ENCODE measurements around the gene TXNL1.

The TXNL1 gene

DNA sequence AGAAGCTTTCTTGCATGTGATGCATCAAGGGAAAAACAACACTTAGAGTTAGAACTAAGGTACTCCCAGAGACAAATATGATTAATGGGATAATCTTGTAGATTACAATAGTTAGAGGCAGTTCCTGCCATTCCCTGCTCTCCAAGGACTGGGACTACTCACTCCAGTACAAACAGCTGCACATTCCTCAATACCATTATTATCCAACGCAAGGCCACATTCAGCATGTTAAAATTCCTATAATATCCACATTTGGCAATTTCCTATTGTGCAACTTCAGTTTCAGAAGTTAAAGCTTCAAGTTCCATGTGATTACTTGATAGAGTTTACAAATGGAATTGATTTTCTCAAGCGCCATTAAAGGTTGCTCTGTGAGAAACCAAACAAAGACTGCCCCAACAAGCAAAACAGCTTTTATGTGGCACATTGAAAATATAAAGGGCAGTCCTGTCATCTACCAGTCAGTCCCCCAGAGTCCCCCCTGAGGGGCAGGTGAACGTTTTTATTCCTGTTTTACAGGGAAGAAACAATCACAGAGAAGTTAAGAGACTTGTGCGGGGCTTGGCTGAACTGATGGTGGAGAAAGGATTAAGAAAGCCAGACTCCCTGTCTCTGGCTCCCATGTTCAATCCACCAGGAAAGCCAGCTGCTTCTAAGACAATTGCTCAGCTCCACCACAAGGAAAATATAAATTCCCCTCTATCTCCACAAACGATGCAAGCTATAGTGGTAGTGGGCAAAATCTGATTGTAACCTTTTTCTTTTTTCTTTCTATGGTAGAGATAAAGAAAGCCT lies 72.6 kb downstream of the TXNL1 start:
- no peak for DNase-seq

DNA sequence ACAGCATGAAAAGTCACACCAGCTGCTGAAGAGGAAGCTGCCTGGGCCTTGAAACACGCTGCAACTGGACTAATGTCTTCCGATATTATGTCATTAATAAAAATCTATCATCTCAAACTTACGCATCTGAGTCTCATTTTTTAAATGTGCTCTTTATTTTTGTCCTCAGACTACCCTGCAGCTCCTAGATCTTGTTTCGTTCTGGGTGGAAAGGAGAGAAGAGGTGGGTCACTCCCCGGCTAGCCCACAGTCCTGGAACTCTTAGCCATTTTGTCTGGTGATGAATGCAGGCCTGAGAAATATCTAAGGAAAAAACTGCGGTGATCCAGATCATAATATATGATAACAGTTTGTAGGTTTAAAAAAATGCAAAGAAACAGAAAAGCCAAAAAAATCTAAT lies 73.3 kb downstream of the TXNL1 start:
- no peak for DNase-seq

DNA sequence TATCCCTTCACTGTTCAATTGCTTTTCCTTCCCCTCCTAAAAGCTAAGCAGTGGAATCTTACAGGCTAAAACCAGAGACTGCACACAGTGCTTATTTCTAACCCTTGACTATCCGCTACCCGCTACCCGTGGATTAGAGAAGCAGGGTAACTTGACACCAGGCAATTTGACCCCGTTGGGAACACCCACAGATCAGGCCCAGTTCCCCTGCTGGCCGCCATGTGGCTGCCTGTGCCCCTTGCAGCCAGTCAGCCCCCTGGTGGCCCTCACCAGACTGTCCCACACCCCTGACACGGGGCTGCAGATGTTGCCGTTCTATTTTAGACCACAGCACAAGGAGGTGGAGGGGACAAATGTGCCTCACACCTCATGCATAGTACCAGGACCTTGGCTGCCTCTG lies 74.8 kb downstream of the TXNL1 start:
- DNase-seq: no peak

DNA sequence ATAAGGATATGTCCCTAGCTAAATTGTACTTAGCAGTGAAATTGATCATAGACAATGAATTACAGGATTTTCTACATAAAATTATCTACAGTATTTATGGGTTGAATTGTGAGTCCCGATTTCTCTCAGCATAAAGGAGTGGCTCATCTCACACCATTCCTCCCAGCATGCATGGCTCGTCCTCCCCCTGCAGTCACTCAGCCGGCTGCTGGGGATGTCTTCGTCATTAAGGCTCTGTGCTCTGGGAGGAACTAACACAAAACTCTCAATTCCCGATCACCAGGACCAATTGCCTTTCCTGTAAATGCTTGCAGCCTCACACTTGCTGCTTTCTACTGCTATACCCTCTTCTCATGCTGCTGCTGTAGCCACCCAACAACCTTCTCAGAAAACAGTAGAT lies 75.9 kb downstream of the TXNL1 start:
- DNase-seq: no peak

DNA sequence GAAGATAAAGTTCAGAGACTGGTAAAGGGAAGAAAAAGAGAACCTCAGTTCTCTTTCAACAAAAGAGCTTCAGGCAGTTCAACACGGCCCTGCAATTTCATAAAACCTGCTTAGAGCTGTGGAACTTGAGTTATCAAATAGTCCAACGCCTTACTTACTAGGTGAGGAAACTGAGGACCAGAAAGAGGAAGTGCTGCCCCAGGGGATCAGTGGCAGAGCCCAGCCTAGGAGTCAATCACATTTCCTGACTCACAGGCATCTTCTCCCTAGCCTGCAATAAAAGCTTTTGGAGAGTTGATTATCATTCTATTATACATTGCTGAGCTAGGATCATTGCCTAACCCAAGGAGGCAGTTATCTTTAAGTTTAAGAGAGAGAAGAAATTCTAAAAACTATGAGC lies 77.4 kb downstream of the TXNL1 start:
- DNase-seq: no peak

DNA sequence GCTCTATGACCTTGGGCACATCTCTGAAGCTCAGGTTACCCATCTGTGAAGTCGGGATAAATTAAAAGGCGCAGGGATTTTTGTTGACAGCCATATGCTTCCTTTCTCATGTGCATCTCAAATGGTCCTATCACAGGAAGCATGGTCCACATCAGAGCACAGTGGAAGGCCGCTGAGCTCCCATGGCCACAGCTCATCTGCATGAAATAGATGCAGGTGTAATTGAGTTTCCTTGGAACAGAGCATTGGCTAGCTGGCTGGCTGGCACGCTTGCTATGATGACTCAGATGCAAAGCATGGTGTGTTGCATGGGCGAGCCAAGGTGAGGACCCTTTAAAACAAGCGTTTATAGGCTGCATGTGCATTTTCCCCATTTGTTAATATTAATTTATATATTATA lies 79.3 kb downstream of the TXNL1 start:
- DNase-seq: no peak

DNA sequence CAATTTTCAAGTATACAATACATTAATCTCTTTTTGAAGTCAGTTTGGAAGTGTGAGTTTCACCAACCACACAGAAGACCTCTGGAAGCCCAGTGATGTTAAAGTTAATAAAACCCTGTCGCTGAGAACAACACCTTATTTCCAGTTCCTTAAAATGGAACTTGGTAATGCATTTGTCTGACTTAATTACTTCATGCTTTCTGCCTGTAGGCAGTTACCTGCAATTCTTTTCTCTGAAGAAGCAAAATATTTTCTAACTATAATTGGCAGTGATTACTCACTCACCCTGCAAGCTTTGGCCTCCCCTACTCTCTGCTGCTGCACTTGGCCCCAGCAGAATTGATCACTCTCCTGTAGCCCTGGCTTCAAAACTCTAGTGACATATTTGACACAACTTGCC lies 81.5 kb downstream of the TXNL1 start:
- no peak for DNase-seq

DNA sequence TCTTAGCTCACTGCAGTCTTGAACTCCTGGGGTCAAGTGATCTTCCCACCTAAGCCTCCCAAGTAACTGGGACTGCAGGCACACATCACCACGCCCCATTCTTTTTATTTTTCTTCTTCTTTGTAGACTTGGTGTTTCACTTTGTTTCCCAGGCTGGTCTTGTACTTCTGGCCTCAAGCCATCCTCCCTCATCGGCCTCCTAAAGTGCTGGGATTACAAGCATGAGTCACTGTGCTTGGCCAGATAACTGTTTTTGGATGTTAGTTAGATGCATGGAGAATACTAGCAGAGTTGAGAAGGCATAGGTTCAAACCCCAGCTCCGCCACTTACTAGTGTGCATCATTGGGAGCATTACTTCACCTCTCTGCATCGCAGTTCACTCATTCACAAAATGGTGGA lies 88.3 kb downstream of the TXNL1 start:
- DNase-seq: no peak

Data from NCI-H2081 (cell line).